ENCODE measurements around the gene CBY3.
"Not testable (repeated sequence)": the region's sequence is repeated elsewhere in the genome, so short reads cannot be mapped to it uniquely, and the experiment has no call there.

Gene CBY3

GRCh38 chr5:179697993-179698934 lies 17.4 kb upstream of the CBY3 start:
- Histone ChIP-seq H3K36me3 (replicated peaks) (peaks cover 12% of the 10 kb centered on the region), H3K4me3 (ENCODE audit: low read depth, low read length) (peak overlapping the region; percentile 88), H3K27me3 (replicated peaks) (no peaks in the 10 kb centered on the region), H3K27ac (peak overlapping the region; percentile 95)
- TF ChIP-seq CTCF (IDR thresholded peaks at IDR 0.05; ENCODE audit: low read depth, low read length, missing control alignments): no peak
- in situ Hi-C loops (cut with HindIII; ENCODE audit: low pct_ligation_motif_present, low sequenced_read_pairs): no loop called here
- DNase-seq: peak; percentile 100

- peak overlapping the region; percentile 80 for H3K4me3 ChIP-seq (ENCODE audit: low read depth, low read length)
- in situ Hi-C loops (cut with HindIII; ENCODE audit: low pct_ligation_motif_present, low sequenced_read_pairs); DNase-seq; H3K36me3 ChIP-seq (replicated peaks); H3K27me3 ChIP-seq (replicated peaks): not testable (repeated sequence)
- H3K27ac ChIP-seq: peak overlapping the region; percentile 94
Observed at GRCh38 chr5:179697543-179697942, 16.7 kb upstream of the CBY3 start.

GRCh38 chr5:179697108-179697507 lies 16.3 kb upstream of the CBY3 start:
- H3K27ac ChIP-seq: no peak overlapping the region
- in situ Hi-C loops (cut with HindIII; ENCODE audit: low pct_ligation_motif_present, low sequenced_read_pairs): no loop called here
- no peak for DNase-seq
- H3K27me3 ChIP-seq (replicated peaks): no peaks in the 10 kb centered on the region
- TF ChIP-seq CTCF (IDR thresholded peaks at IDR 0.05; ENCODE audit: low read depth, low read length, missing control alignments): no peak
- no peak overlapping the region for H3K4me3 ChIP-seq (ENCODE audit: low read depth, low read length)
- H3K36me3 ChIP-seq (replicated peaks): peaks cover 3% of the 10 kb centered on the region

- H3K27ac ChIP-seq: no peak overlapping the region
- DNase-seq: no peak
- no peaks in the 10 kb centered on the region for H3K36me3 ChIP-seq (replicated peaks)
- H3K4me3 ChIP-seq (ENCODE audit: low read depth, low read length): no peak overlapping the region
- in situ Hi-C loops (cut with HindIII; ENCODE audit: low pct_ligation_motif_present, low sequenced_read_pairs): no loop called here
- no peak for TF ChIP-seq CTCF (IDR thresholded peaks at IDR 0.05; ENCODE audit: low read depth, low read length, missing control alignments)
- no peaks in the 10 kb centered on the region for H3K27me3 ChIP-seq (replicated peaks)
Observed at GRCh38 chr5:179696603-179697002, 15.8 kb upstream of the CBY3 start.

- DNase-seq: no peak
- H3K4me3 ChIP-seq (ENCODE audit: low read depth, low read length): no peak overlapping the region
- in situ Hi-C loops (cut with HindIII; ENCODE audit: low pct_ligation_motif_present, low sequenced_read_pairs): no loop called here
- TF ChIP-seq CTCF (IDR thresholded peaks at IDR 0.05; ENCODE audit: low read depth, low read length, missing control alignments): no peak
- H3K27me3 ChIP-seq (replicated peaks): no peaks in the 10 kb centered on the region
- H3K36me3 ChIP-seq (replicated peaks): no peaks in the 10 kb centered on the region
- H3K27ac ChIP-seq: no peak overlapping the region
Observed at GRCh38 chr5:179694561-179694960, 13.7 kb upstream of the CBY3 start.

- H3K27me3 ChIP-seq (replicated peaks); in situ Hi-C loops (cut with HindIII; ENCODE audit: low pct_ligation_motif_present, low sequenced_read_pairs); H3K4me3 ChIP-seq (ENCODE audit: low read depth, low read length); H3K27ac ChIP-seq; DNase-seq; H3K36me3 ChIP-seq (replicated peaks): not testable (repeated sequence)
Observed at GRCh38 chr5:179689212-179689611, 8.4 kb upstream of the CBY3 start.
